ACHN (cell line): Measurements from ENCODE around the gene PRIM1.
"Not testable (repeated sequence)": the region's sequence is repeated elsewhere in the genome, so short reads cannot be mapped to it uniquely, and the experiment has no call there.

Source experiments
- DNase-seq: peaks from one replicate; pipeline ENCODE4 v3.0.0-alpha.2; 2015
- in situ Hi-C: cut with HindIII; loops from 2 replicates; pipeline ENCODE4 v1.10.0; 2017; ENCODE audit warnings: low sequenced_read_pairs, low pct_ligation_motif_present, low pct_unique_long_range_greater_than_20kb

PRIM1 gene

DNA sequence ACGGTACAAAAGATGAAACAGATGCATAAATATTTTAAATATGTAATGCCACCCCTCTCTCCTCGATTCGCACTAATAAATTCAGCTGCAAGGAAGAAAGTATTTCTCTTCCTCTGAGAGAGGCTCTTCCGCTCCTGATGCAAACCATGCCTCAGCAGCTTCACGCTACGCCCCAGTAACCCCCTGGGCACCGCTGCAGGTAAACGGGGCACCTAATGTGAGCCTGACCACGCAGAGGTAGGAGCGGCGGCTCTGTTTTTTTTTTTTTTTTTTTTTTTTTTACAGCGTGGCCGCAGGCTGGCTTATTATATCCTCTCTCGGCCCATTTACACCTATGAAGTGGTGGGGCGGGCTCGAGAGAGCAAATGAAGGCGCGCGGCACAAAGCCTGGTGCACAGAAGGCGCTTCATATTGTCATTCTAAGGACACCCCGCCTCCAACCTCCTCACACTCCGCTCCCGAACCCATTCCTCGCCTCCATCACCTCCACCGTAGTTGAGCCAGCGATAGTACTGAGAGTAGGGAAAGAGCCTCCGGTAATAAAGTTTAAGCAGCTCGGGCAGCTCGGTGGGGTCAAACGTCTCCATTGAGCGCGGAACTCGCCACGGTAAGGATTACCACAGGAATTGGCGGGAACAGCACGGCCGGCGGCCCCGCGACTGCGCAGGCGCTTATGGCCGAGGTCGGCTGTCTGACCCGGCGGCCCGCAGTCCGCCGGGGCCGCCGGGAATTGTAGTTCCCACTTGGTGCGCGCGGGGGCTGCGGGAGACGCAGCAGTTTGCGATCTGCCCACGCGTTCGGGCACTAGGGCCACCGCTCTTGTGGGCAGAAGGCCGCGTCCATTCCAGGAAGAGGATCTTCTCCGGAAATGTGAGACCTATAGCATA lies at the start of gene PRIM1:
TSS of gene PRIM1 (minus strand) at position 612 of the 887 bp plus-strand sequence. CDS start at position 587, 25 bp downstream.
- DNase-seq, result peak; percentile 91
- in situ Hi-C loops, result no loop called here

DNA sequence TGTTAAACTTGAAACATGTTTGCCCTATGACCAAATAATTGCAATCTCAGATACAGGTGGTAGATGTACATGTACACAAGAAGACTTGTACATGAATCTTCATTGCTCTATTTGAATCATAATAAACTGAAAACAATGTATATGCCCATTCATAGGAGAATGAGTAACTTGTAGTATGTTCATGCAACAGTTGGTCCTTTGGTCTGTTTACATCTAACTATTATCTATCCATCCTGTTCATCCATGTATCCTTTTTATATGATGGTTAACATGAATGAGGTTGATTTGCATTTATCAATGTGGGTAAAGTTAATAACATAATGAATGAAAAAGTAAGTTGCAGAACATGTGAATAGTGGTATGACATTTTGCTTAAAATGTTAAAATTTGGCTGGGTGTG lies 48.1 kb upstream of the PRIM1 start:
- in situ Hi-C loops, result no loop called here
- DNase-seq, result no peak

DNA sequence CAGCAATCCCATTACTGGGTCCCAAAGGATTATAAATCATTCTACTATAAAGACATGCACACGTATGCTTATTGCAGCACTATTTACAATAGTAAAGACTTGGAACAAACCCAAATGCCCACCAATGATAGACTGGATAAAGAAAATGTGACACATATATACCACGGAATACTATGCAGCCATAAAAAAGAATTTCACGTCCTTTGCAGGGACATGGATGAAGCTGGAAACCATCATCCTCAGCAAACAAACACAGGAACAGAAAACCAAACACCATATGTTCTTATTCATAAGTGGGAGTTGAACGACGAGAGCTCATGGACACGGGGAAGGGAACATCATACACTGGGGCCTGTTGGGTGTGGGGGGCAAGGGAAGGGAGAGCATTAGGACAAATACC lies 47.2 kb upstream of the PRIM1 start:
- in situ Hi-C loops, DNase-seq: not testable (repeated sequence)

DNA sequence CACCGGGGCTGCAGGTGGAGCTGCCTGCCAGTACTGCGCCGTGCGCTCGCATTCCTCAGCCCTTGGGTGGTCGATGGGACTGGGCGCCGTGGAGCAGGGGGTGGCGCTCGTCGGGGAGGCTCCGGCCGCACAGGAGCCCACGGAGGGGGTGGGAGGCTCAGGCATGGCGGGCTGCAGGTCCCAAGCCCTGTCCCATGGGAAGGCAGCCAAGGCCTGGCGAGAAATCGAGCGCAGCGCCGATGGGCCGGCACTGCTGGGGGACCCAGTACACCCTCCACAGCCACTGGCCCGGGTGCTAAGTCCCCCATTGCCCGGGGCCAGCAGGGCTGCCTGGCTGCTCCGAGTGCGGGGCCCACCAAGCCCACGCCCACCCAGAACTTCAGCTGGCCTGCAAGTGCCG lies 43.7 kb upstream of the PRIM1 start:
- in situ Hi-C loops, DNase-seq: not testable (repeated sequence)

GRCh38 chr12:56795046-56795562 lies 43.0 kb upstream of the PRIM1 start:
- DNase-seq, in situ Hi-C loops: not testable (repeated sequence)

GRCh38 chr12:56793124-56793523 lies 41.0 kb upstream of the PRIM1 start:
- in situ Hi-C loops, DNase-seq: not testable (repeated sequence)

GRCh38 chr12:56792678-56793077 lies 40.6 kb upstream of the PRIM1 start:
- DNase-seq, result no peak
- in situ Hi-C loops, result no loop called here

DNA sequence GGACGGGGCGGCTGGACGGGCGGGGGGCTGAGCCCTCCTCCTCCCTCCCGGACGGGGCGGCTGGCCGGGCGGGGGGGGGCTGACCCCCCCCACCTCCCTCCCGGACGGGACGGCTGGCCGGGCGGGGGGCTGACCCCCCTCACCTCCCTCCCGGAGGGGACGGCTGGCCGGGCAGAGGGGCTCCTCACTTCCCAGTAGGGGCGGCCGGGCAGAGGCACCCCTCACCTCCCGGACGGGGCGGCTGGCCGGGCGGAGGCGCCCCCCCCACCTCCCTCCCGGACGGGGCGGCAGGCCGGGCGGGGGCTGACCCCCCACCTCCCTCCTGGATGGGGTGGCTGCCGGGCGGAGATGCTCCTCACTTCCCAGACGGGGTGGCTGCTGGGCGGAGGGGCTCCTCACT lies 37.3 kb upstream of the PRIM1 start:
- DNase-seq, in situ Hi-C loops: not testable (repeated sequence)

- in situ Hi-C loops, result no loop called here
- no peak for DNase-seq
Measured at GRCh38 chr12:56787498-56787897, 35.4 kb upstream of the PRIM1 start.

DNA sequence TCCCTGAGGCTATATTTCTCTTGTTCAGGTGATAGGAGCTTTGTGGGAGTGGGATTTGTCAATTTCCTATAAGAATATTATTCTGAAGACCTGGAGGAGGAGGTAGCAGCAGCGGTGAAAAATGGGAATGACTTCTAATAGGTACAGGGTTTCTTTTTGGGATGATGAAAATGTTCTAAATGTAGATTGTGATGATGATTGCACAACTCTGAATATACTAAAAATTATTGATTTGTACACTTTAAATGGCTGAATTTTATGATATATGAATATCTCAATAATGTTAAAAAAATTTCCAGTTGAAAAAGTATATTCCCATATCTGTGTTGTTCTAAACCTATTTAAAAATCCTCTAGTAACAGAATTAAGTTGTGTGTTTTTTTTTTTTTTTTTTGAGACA lies 33.8 kb upstream of the PRIM1 start:
- DNase-seq, result no peak
- in situ Hi-C loops, result no loop called here

DNA sequence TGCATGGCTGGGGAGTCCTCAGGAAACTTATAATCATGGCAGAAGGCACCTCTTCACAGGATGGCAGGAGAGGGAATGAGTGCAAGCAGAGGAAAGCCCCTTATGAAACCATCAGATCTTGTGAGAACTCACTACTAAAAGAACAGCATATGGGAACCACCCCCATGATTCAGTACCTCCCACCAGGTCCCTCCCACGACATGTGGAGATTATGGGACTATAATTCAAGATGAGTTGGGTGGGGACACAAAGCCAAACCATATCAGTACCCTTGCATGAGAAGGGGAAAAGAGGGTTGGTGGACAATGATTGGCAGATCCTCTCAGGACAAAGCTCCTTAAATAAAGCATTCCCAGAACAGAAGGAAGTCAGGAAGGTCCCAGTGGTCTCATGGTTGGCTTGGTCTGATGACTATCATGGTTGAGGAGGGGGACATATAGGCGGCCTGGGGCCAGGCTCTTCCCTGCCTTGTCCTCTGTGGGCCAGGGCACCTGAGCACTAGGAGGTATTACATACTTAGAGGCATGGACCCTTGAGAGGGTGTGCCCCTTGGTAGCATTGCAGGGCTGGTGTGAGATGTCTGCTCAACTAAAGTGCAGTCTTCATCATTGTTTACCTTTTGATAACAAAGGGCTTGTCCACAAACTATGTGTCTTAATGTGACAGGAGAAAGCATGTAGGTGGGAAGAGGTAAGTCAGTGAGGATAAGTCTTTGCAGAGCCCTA lies 33.2 kb upstream of the PRIM1 start:
- in situ Hi-C loops, result no loop called here
- DNase-seq, result no peak

- no peak for DNase-seq
Measured at GRCh38 chr12:56781726-56782125, 29.6 kb upstream of the PRIM1 start.

GRCh38 chr12:56778756-56779155 lies 26.6 kb upstream of the PRIM1 start:
- in situ Hi-C loops, result no loop called here

More at GRCh38 chr12:56781726-56782125, 29.6 kb upstream of the PRIM1 start:
- in situ Hi-C loops, result no loop called here

DNA sequence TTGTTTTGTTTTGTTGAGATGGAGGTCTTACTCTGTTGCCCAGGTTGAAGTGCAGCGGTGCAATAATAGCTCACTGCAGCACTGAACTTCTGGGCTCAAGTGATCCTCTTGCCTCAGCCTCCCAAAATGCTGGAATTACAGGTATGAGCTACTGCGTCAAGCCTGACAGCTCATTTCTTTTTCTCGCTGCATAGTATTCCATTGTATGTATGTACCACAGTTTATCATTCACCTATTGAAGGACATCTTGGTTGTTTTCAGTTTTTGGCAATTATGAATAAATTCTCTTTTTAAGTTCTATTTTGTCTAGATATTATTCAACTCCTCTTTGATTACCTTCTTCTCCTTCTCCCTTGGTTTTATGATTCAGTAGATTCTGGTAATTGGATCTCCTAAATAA lies 24.5 kb upstream of the PRIM1 start:
- in situ Hi-C loops, result no loop called here
- no peak for DNase-seq

More at GRCh38 chr12:56778756-56779155, 26.6 kb upstream of the PRIM1 start:
- no peak for DNase-seq

DNA sequence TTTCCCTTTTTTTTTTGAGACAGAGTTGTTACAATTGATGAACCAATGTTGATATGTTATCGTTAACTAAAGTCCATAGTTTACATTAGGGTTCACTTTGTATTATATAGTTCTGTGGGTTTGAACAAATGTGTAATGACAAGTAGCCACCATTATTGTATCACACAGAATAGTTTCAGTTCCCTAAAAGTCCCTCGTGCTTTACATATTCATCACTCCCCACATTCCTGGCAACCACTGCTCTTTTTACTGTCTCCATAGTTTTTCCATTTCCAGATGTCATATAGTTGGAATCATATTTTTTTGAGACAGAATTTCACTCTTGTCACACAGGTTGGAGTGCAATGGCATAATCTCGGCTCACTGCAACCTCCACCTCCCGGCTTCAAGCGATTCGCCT lies 23.5 kb upstream of the PRIM1 start:
- in situ Hi-C loops, result no loop called here
- no peak for DNase-seq

- in situ Hi-C loops, result no loop called here
Measured at GRCh38 chr12:56773113-56773512, 21.0 kb upstream of the PRIM1 start.

DNA sequence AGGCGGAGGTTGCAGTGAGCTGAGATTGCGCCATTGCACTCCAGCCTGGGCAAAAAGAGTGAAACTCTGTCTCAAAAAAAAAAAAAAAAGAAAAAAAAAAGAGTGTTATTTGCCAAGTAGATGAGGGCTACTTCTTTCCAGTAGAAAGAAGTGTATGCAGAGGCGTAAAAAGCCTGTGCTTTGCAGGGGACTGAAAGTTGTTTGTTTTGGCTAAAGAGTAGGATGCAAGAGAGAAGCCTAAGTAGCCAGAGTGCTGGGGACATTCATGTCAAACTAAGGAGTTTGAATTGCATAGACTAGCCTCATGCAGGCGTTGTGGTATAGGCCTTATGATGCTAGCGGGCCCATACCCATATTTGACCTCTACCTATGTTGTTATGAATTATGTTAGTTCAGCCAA lies 20.5 kb upstream of the PRIM1 start:
- DNase-seq, result no peak
- in situ Hi-C loops, result no loop called here

More at GRCh38 chr12:56773113-56773512, 21.0 kb upstream of the PRIM1 start:
- no peak for DNase-seq

- DNase-seq, result no peak
- in situ Hi-C loops, result no loop called here
Measured at GRCh38 chr12:56769868-56770267, 17.7 kb upstream of the PRIM1 start.

DNA sequence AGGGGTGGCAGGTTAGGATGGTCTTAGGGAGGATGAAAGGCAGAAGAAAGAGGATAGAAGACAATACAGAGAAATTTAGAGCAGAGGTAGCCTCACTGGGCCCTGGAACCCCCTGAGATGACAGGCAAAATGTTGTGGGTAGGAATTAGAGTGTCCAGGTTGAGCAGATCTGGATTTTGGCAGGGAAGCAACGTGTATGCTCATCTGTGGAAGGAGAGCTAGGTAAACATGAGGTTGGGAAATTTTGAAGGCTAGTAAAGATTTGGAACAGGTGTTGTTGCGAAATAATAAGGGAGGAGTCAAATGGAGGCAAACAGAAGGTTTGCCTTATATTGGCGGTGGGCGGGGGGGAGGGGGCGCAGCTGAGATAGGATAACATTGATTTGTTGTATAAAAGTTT lies 16.3 kb upstream of the PRIM1 start:
- in situ Hi-C loops, result no loop called here
- DNase-seq, result no peak
